GM21528 (cell line): ENCODE results near the gene BRME1.

Source experiments
- ATAC-seq: cut with Tn5 transposase; IDR thresholded peaks from one replicate; pipeline ENCODE4 v1.9.1; 2021; ENCODE audit warnings: mild to moderate bottlenecking, moderate library complexity; ENCODE audit not compliant: unreplicated experiment, low FRiP score

The BRME1 gene

DNA sequence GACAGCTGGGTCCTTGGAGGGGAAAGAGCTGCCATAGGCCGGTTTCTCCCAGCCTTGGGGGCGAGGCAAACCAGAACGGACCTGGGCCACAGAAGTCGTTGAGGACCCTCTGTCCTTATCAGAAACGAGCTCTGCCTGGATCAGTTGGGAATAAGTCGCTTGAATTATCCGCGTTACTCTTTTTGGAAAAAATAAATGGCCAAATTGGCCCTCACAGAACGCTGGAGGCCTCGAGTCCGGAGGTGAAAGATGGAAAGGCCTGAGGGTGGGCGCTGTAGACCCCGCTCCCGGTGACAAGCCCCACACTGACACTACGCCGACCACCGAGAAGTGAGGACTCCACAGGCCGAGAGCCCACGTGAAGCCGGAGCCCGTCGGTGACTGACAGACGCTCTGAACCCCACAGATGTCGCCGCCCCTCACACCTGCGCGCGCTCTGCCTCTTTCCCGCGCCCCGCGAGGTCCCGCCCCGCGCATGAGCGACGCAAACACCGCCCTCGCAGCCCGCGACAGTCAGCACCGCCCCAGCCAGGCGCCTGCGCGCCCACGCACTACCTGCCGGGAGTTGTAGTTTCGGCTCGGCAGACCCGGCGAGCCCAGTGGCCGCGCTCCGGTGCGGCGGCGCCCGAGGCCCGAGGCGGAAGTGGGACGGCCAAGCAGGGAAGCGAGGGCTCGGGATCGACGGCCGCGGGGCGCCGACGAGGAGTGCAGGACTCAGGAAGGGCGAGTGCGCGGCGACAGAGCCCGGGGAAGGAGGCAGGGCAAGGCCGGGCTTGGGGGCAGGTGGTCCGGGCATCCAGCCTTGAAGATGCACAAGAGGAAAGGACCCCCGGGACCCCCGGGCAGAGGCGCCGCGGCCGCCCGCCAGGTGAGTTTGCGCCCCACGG is at the start of gene BRME1, which contains the start of gene CC2D1A:
Gene BRME1, minus strand, starts transcription at position 484 of the 887 bp plus-strand sequence. CDS start 1,225 bp downstream, outside the sequence.
Gene CC2D1A, plus strand, starts transcription at position 568 of the 887 bp plus-strand sequence. Its CDS starts 241 bp downstream, at position 809.
- ATAC-seq: peak; percentile 82

DNA sequence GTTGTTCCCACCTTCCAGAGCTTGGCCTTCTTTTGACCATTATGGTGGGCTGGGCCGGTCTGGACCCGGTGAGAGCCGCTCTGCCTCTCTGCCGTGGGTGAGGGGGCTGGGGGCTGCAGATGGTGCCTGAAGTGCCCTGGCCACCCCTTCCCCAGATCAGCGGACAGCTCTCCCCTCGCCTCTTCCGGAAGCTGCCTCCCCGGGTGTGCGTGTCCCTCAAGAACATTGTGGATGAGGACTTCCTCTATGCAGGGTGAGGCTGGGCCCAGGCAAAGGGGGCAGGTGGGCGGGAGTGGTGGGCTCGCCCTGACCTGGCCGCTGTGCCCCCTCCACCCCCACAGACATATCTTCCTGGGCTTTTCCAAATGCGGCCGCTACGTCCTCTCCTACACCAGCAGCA is 48.3 kb upstream of the BRME1 start:
- no peak for ATAC-seq

GRCh38 chr19:13952931-13953531 is 47.1 kb upstream of the BRME1 start:
- no peak for ATAC-seq

DNA sequence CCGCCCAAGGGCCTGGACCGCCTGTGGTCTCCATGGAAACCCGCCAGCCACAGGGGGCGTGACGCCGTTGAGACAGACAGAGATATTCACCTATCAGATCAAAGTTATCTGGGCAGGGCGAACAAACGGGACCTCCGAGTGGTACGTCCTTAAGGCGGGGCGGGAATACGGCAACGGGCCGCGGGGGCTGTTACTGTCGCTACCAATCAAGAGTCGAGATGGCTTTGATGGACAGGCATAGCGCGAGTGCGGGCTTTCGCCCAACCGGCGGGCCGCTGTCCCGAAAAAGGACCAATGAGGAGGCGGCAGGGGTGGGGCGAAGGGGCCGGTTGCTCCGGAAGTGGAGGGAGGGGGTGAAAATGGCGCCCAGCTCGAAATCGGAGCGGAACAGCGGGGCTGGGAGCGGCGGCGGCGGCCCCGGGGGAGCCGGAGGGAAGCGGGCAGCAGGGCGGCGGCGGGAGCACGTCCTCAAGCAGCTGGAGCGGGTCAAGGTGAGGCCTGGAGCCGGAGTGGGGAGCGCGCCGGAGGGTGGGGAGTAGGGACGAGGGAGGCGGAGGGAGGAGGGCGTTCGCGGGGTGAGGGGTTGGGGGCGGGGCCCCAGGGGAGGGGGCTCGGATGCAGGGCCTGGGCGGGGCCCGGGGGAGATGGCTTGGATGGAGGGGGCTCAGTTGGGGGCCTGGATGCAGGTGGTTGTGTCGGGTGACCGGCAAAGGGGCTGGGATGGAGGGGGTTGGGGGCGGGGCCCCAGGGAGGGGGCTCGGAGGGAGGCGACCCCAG is 46.4 kb upstream of the BRME1 start, which contains the start of gene DCAF15:
Gene DCAF15, plus strand, starts transcription at position 356 of the 777 bp plus-strand sequence. Its CDS starts 4 bp downstream, at position 360.
- peak; percentile 96 for ATAC-seq

- peak; percentile 2 for ATAC-seq
Observed at GRCh38 chr19:13951799-13952153, 45.9 kb upstream of the BRME1 start.

- no peak for ATAC-seq
Observed at GRCh38 chr19:13951043-13951442, 45.1 kb upstream of the BRME1 start.

DNA sequence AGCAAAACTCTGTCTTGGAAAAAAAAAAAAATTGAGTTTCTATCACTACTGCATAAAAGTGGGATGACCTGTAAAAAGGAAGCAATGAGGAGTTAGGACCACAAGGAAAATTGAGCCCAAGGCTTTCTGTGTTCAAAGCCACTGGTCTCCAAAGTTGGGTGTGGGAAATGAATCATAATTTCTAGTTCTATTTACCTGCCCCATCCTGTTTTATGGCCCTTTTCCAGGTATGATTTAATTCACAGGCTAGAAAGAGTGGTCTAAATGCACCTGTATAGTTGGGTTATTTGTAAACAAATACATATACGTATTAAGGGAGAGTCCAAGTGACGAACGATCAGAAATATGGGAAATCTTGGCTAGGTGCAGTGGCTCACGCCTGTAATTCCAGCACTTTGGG is 40.5 kb upstream of the BRME1 start:
- no peak for ATAC-seq

DNA sequence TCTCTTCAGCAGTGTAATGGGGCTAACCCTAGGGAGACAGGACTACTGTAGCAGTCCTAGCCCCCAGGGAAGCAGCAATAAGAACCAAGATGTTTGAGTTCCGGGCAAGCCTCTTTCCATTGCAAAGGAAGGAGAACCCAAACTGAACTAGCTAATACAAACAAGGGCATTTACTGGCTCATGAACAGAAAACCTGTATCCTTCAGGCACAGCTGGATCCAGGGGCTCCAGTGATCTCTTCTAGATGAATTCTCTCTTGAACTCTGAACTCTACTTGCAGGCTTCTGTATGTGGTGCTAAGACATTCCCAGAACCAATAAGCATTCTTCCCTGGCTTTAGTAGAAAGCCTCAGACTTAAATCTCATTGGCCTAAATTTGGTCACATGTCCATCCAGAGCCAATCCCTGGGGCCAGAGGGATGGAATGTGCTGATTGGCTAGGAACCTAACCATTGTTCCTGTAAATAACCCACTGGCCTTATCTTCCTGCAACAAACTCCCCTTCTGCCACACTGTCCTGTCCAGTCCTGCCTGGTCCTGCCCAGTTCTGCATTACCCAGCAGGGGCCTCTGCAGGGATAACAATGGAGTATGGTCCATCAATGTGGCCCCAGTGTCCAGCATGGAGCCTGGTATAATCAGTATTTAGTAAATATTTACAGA is 36.2 kb upstream of the BRME1 start:
- no peak for ATAC-seq

GRCh38 chr19:13938301-13939064 is 32.6 kb upstream of the BRME1 start, which contains the start of gene PODNL1:
PODNL1 (minus strand) TSS chr19:13938417; CDS start chr19:13938181, 236 bp downstream.
- ATAC-seq: no peak

DNA sequence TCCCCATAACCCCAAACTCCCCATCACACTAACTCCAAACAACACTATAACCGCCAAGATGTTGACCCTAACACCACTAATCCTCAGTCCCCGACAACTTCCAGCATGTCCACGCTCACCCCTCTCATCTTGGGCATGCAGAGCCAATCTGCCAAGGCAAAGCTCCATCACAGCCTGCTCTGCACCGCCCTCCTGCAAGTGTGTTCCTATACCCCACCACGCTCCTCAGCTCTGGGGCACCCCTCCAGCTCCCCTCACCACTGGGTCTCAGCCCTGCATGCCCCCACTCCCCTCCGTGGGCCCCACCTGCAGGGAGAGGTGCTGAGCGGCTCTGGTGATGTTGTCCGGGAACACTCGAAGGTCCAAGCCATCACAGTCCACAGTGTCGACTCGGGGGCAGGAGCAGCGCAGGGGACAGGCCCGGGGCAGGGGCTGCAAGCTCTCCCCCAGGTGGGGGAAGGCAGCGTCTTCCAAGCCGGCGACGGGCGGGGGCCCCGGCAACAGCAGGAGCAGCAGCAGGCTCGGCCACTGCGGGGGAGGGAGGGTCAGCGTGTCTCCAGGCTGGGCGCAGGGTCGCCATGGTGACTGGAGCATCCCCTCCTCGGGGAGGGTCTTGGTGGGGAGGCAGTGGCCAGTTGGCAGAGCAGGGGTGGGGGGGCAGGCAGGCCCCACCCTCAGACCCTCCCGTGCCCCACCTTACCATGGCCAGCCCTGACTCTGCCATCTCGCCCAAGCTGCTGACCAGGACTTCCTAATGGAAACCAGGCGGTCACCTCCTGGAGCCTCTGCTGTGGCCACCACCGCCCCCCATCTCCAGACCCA is 31.8 kb upstream of the BRME1 start:
- ATAC-seq: no peak

DNA sequence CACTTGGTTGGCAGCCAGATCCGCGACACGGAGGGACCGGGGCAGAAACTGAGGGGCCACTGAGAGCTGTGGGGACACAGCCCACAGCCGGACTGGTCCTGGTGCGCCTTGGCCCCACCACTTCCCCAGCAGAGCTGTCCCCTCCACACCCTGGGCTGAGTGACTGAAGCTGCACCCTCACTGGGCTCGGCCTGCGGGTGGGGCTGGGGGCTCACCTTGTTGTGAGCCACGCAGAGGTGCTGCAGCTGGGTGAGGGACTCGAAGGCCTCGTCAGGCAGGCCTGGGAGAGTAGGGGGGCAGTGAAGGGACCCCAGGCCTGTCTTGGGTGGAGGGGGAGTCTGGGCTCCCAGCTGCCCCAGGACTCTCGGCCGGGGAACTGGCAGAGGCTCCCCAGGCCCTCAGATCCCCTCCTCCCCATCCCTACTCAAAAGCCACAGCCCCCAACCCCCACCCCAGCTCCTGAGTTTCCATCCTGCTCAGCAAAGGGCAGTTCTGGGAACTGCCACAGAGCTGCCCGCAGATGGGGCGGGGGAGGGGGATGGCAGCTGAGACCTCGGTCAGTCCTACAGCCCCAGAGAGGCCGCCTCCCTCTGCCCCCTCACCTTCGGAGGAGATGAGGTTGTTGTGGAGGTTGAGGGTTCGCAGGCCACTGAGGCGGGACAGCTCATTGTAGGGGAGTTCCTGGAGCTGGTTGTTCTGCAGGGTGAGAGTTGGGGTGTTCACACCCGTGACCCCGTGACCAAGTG is 30.0 kb upstream of the BRME1 start:
- no peak for ATAC-seq

- no peak for ATAC-seq
Observed at GRCh38 chr19:13934785-13935109, 28.8 kb upstream of the BRME1 start.

DNA sequence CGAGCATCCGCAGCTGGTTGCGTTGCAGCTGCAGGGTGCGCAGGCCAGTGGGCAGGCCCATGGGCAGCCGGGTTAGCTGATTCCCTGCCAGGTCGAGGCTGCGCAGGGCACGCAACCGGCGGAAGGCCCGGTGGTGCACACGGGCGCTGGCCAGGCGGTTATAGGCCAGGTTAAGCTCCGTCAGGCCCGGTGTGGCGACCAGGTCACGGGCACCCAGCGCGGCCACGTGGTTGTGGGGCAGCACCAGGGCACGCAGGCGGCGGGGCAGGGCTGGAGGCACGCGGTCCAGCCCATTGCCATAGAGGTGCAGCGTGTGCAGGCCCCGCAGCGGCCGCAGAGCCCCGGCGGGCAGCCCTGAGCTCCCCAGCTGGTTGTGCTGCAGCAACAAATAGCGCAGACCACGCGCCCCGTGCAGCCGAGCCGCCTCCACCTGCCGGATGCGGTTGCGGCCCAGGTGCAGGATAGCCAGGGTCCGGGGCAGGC is 27.0 kb upstream of the BRME1 start:
- no peak for ATAC-seq

- ATAC-seq: no peak
Observed at GRCh38 chr19:13932149-13932637, 26.3 kb upstream of the BRME1 start.

DNA sequence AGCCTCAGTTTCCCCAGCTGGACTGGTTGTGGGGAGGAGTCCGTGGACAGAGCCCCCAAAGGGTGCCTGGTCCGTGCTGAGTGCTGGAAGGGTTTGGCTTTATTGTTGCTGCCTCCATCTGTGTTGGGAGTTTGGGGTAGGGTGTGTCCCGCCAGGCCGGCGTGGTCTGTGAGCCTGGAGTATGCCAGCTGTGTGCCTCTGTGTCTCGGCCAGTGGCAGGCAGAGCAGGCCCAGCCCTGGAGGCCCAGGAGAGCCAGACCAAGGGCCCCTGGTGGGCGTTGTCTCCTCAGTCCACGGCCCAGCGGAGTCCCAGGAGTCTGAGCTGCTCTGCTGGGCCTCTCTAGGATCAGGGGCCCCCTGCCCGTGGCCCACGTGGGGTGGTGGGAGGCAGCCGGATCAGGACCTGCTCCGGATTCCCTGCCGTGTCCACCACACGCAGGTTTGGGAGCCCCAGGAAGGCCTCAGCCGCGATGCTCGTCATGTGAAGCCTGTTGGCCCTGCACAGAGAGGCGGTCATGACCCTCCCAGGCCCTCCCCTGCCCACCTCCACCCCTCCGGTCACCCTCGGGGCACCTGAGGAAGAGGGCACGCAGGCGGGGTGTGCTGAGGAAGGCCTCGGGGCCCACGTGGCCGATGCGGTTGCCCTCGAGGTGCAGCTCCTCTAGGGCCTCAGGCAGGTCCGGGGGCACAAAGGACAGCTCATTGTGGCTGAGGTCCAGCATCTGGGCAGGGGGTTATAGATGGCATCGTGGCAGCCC is 25.7 kb upstream of the BRME1 start:
- ATAC-seq: no peak

DNA sequence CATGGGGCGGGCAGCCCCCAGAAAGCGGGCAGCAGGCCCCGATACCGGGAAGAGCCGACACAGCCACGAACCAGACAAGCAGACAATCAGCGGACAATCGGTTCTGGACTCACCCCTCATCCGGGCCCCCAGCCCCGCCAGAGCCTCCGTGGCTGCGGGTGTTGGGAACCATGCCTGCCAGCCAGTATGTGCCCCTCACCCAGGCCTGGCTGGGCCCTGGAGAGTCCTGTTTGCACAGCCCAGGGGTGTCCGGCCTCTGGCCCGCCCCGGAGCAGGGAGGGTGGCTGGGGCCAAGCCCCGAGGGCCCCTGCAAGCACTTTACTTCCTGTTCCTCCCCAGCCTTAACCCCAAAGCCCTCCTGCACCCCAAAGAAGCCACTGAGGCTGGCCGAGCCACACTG is 24.5 kb upstream of the BRME1 start:
- no peak for ATAC-seq

- ATAC-seq: no peak
Observed at GRCh38 chr19:13929956-13930355, 24.0 kb upstream of the BRME1 start.
